GM12865 (cell line): Measurements from ENCODE around the gene LDLRAD3.

Source experiments
- DNase-seq: peaks from one replicate; pipeline ENCODE4 v3.0.0; 2010; ENCODE audit warnings: low read depth
- H3K4me3 ChIP-seq: 2 replicates; pipeline ENCODE4 v1.5.1; 2011; ENCODE audit warnings: mild to moderate bottlenecking, low read depth, low read length, control low read depth
- CTCF ChIP-seq: IDR thresholded peaks from 2 replicates; pipeline ENCODE4 v1.5.1; 2011; ENCODE audit warnings: low read length, control low read depth, low read depth, inconsistent platforms; ENCODE audit not compliant: insufficient read depth; ENCODE audit errors: missing control alignments

The LDLRAD3 gene

GRCh38 chr11:36119300-36119699, 175.4 kb downstream of the LDLRAD3 start:
- no peak overlapping the region for H3K4me3 ChIP-seq
- no peak for DNase-seq
- no peak for TF ChIP-seq CTCF

GRCh38 chr11:36121054-36121453, 177.2 kb downstream of the LDLRAD3 start:
- TF ChIP-seq CTCF = no peak
- no peak overlapping the region for H3K4me3 ChIP-seq
- DNase-seq = no peak

GRCh38 chr11:36122671-36123070, 178.8 kb downstream of the LDLRAD3 start:
- TF ChIP-seq CTCF = no peak
- no peak for DNase-seq
- no peak overlapping the region for H3K4me3 ChIP-seq

GRCh38 chr11:36123336-36124101, 179.7 kb downstream of the LDLRAD3 start:
- DNase-seq = no peak
- no peak overlapping the region for H3K4me3 ChIP-seq
- TF ChIP-seq CTCF = no peak

GRCh38 chr11:36126678-36127077, 182.8 kb downstream of the LDLRAD3 start:
- no peak for TF ChIP-seq CTCF
- no peak overlapping the region for H3K4me3 ChIP-seq
- no peak for DNase-seq

- H3K4me3 ChIP-seq = no peak overlapping the region
- no peak for TF ChIP-seq CTCF
- DNase-seq = no peak
Observed at GRCh38 chr11:36127550-36127949, 183.7 kb downstream of the LDLRAD3 start.

- H3K4me3 ChIP-seq = no peak overlapping the region
- TF ChIP-seq CTCF = no peak
- no peak for DNase-seq
Observed at GRCh38 chr11:36129955-36130354, 186.1 kb downstream of the LDLRAD3 start.
